DMS 273 (cell line): ENCODE results near the gene AMELX.

Experiments used
- DNase-seq: peaks from one replicate; lab custom pipeline; 2025; ENCODE audit not compliant: unreplicated experiment; lab: John Stamatoyannopoulos, UW

The AMELX gene

GRCh38 chrX:11305641-11306040 is 12.4 kb downstream of the AMELX start:
- no peak for DNase-seq

- no peak for DNase-seq
Measured at GRCh38 chrX:11309220-11309619, 16.0 kb downstream of the AMELX start.

- DNase-seq: no peak
Measured at GRCh38 chrX:11311706-11312105, 18.5 kb downstream of the AMELX start.

- no peak for DNase-seq
Measured at GRCh38 chrX:11319806-11320520, 26.8 kb downstream of the AMELX start.

GRCh38 chrX:11321986-11322385 is 28.8 kb downstream of the AMELX start:
- DNase-seq: no peak

- DNase-seq: no peak
Measured at GRCh38 chrX:11328134-11328533, 34.9 kb downstream of the AMELX start.

GRCh38 chrX:11329021-11329420 is 35.8 kb downstream of the AMELX start:
- no peak for DNase-seq

GRCh38 chrX:11331788-11332187 is 38.6 kb downstream of the AMELX start:
- no peak for DNase-seq

- no peak for DNase-seq
Measured at GRCh38 chrX:11334165-11334564, 41.0 kb downstream of the AMELX start.

- DNase-seq: no peak
Measured at GRCh38 chrX:11336201-11336600, 43.0 kb downstream of the AMELX start.

GRCh38 chrX:11337292-11338009 is 44.2 kb downstream of the AMELX start:
- DNase-seq: no peak

GRCh38 chrX:11341274-11342201 is 48.3 kb downstream of the AMELX start:
- peak; percentile 71 for DNase-seq

GRCh38 chrX:11342673-11343072 is 49.5 kb downstream of the AMELX start:
- DNase-seq: no peak

GRCh38 chrX:11346121-11346682 is 53.0 kb downstream of the AMELX start:
- DNase-seq: no peak

- DNase-seq: no peak
Measured at GRCh38 chrX:11347300-11347699, 54.1 kb downstream of the AMELX start.

GRCh38 chrX:11349020-11349419 is 55.8 kb downstream of the AMELX start:
- no peak for DNase-seq

- no peak for DNase-seq
Measured at GRCh38 chrX:11349661-11350337, 56.6 kb downstream of the AMELX start.
